ENCODE data around the gene IQGAP2.

IQGAP2 gene

GRCh38 chr5:76715486-76715735, 312.3 kb downstream of the IQGAP2 start:
- DNase-seq (ENCODE audit: low spot score) = peak; percentile 58
- in situ Hi-C loops (cut with MboI; ENCODE audit: low pct_unique_long_range_greater_than_20kb, low sequenced_read_pairs, unreplicated experiment) = no loop called here
- TF ChIP-seq CTCF (IDR thresholded peaks at IDR 0.05; ENCODE audit: extremely low read depth, insufficient read depth, missing control alignments) = no peak

GRCh38 chr5:76715736-76716455, 312.8 kb downstream of the IQGAP2 start, which contains the start of gene F2R:
F2R (plus strand) TSS chr5:76716126; CDS start chr5:76716308, 182 bp downstream.
- in situ Hi-C loops (cut with MboI; ENCODE audit: low pct_unique_long_range_greater_than_20kb, low sequenced_read_pairs, unreplicated experiment) = no loop called here
- peak; percentile 86 for DNase-seq (ENCODE audit: low spot score)
- TF ChIP-seq CTCF (IDR thresholded peaks at IDR 0.05; ENCODE audit: extremely low read depth, insufficient read depth, missing control alignments) = peak; percentile 71

GRCh38 chr5:76716456-76717157, 313.5 kb downstream of the IQGAP2 start:
- no peak for TF ChIP-seq CTCF (IDR thresholded peaks at IDR 0.05; ENCODE audit: extremely low read depth, insufficient read depth, missing control alignments)
- in situ Hi-C loops (cut with MboI; ENCODE audit: low pct_unique_long_range_greater_than_20kb, low sequenced_read_pairs, unreplicated experiment) = no loop called here
- DNase-seq (ENCODE audit: low spot score) = no peak

- TF ChIP-seq CTCF (IDR thresholded peaks at IDR 0.05; ENCODE audit: extremely low read depth, insufficient read depth, missing control alignments) = no peak
- DNase-seq (ENCODE audit: low spot score) = no peak
- in situ Hi-C loops (cut with MboI; ENCODE audit: low pct_unique_long_range_greater_than_20kb, low sequenced_read_pairs, unreplicated experiment) = no loop called here
Observed at GRCh38 chr5:76717222-76718083, 314.4 kb downstream of the IQGAP2 start.

- in situ Hi-C loops (cut with MboI; ENCODE audit: low pct_unique_long_range_greater_than_20kb, low sequenced_read_pairs, unreplicated experiment) = no loop called here
- no peak for DNase-seq (ENCODE audit: low spot score)
Observed at GRCh38 chr5:76718381-76718832, 315.3 kb downstream of the IQGAP2 start.

More at GRCh38 chr5:76718381-76718832, 315.3 kb downstream of the IQGAP2 start:
- no peak for TF ChIP-seq CTCF (IDR thresholded peaks at IDR 0.05; ENCODE audit: extremely low read depth, insufficient read depth, missing control alignments)
